ENCODE data around the gene CLEC2B.

CLEC2B gene

DNA sequence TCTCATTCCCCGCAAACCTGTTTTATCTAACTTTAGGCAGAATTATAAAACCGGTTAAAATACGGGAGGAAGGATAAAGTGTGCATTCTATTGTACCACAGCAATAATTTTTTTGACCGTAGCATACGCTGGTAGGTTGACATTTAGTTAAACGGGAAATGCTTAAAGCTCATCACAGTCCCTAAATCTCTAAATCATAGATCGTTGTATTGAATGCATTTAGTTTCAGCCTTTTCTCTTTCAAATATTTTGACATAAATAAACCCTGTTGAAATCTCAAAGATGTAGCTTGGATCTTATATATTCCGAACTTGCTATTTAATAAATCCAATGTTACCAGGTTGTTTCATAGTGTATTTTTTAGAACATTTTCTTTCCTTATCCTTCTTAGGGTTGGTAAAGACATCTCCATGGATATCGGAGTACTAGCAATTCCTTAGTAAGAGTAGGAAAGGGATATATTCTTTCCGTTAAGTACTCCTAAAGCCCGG, 798 bp downstream of the CLEC2B start:
- H3K27ac ChIP-seq (ENCODE audit: low read depth, low read length): no peak overlapping the region
- H3K4me1 ChIP-seq (ENCODE audit: control insufficient read depth, insufficient read depth, low read length): peaks cover 19% of the 10 kb centered on the region
- H3K27me3 ChIP-seq (ENCODE audit: control insufficient read depth, insufficient read depth, low read length): no peaks in the 10 kb centered on the region
- H3K36me3 ChIP-seq (ENCODE audit: control insufficient read depth, insufficient read depth, low read length): no peaks in the 10 kb centered on the region
- H3K9ac ChIP-seq (ENCODE audit: low read length): no peak overlapping the region
- no peaks in the 10 kb centered on the region for H3K9me3 ChIP-seq (ENCODE audit: control insufficient read depth, insufficient read depth, low read depth, low read length)
- H3K4me3 ChIP-seq (ENCODE audit: low read depth, low read length): no peak overlapping the region

- no peak overlapping the region for H3K9ac ChIP-seq (ENCODE audit: low read length)
- H3K27ac ChIP-seq (ENCODE audit: low read depth, low read length): no peak overlapping the region
- H3K4me1 ChIP-seq (ENCODE audit: control insufficient read depth, insufficient read depth, low read length): peaks cover 19% of the 10 kb centered on the region
Measured at GRCh38 chr12:9867531-9867930, 1.6 kb downstream of the CLEC2B start.

GRCh38 chr12:9866860-9867269, 2.3 kb downstream of the CLEC2B start:
- peaks cover 19% of the 10 kb centered on the region for H3K4me1 ChIP-seq (ENCODE audit: control insufficient read depth, insufficient read depth, low read length)
- no peaks in the 10 kb centered on the region for H3K9me3 ChIP-seq (ENCODE audit: control insufficient read depth, insufficient read depth, low read depth, low read length)
- H3K27me3 ChIP-seq (ENCODE audit: control insufficient read depth, insufficient read depth, low read length): no peaks in the 10 kb centered on the region
- no peak overlapping the region for H3K9ac ChIP-seq (ENCODE audit: low read length)
- no peak overlapping the region for H3K4me3 ChIP-seq (ENCODE audit: low read depth, low read length)
- H3K36me3 ChIP-seq (ENCODE audit: control insufficient read depth, insufficient read depth, low read length): no peaks in the 10 kb centered on the region
- no peak overlapping the region for H3K27ac ChIP-seq (ENCODE audit: low read depth, low read length)

More at GRCh38 chr12:9867531-9867930, 1.6 kb downstream of the CLEC2B start:
- H3K9me3 ChIP-seq (ENCODE audit: control insufficient read depth, insufficient read depth, low read depth, low read length): no peaks in the 10 kb centered on the region
- H3K27me3 ChIP-seq (ENCODE audit: control insufficient read depth, insufficient read depth, low read length): no peaks in the 10 kb centered on the region
- no peaks in the 10 kb centered on the region for H3K36me3 ChIP-seq (ENCODE audit: control insufficient read depth, insufficient read depth, low read length)
- H3K4me3 ChIP-seq (ENCODE audit: low read depth, low read length): no peak overlapping the region

GRCh38 chr12:9864913-9865675, 4.1 kb downstream of the CLEC2B start:
- Histone ChIP-seq H3K27me3 (ENCODE audit: control insufficient read depth, insufficient read depth, low read length) (no peaks in the 10 kb centered on the region), H3K9ac (ENCODE audit: low read length) (no peak overlapping the region), H3K27ac (ENCODE audit: low read depth, low read length) (no peak overlapping the region), H3K4me1 (ENCODE audit: control insufficient read depth, insufficient read depth, low read length) (peaks cover 18% of the 10 kb centered on the region), H3K36me3 (ENCODE audit: control insufficient read depth, insufficient read depth, low read length) (no peaks in the 10 kb centered on the region), H3K4me3 (ENCODE audit: low read depth, low read length) (no peak overlapping the region), H3K9me3 (ENCODE audit: control insufficient read depth, insufficient read depth, low read depth, low read length) (no peaks in the 10 kb centered on the region)

GRCh38 chr12:9858135-9858534, 11.0 kb downstream of the CLEC2B start:
- Histone ChIP-seq H3K9ac (ENCODE audit: low read length) (no peak overlapping the region), H3K36me3 (ENCODE audit: control insufficient read depth, insufficient read depth, low read length) (no peaks in the 10 kb centered on the region), H3K27me3 (ENCODE audit: control insufficient read depth, insufficient read depth, low read length) (no peaks in the 10 kb centered on the region), H3K27ac (ENCODE audit: low read depth, low read length) (no peak overlapping the region), H3K4me3 (ENCODE audit: low read depth, low read length) (no peak overlapping the region), H3K4me1 (ENCODE audit: control insufficient read depth, insufficient read depth, low read length) (no peaks in the 10 kb centered on the region), H3K9me3 (ENCODE audit: control insufficient read depth, insufficient read depth, low read depth, low read length) (no peaks in the 10 kb centered on the region)

GRCh38 chr12:9856894-9857293, 12.3 kb downstream of the CLEC2B start:
- Histone ChIP-seq H3K27me3 (ENCODE audit: control insufficient read depth, insufficient read depth, low read length) (no peaks in the 10 kb centered on the region), H3K4me3 (ENCODE audit: low read depth, low read length) (no peak overlapping the region), H3K9me3 (ENCODE audit: control insufficient read depth, insufficient read depth, low read depth, low read length) (no peaks in the 10 kb centered on the region), H3K36me3 (ENCODE audit: control insufficient read depth, insufficient read depth, low read length) (no peaks in the 10 kb centered on the region), H3K27ac (ENCODE audit: low read depth, low read length) (no peak overlapping the region), H3K4me1 (ENCODE audit: control insufficient read depth, insufficient read depth, low read length) (peaks cover 5% of the 10 kb centered on the region; the same call in 1 of the 2 replicates), H3K9ac (ENCODE audit: low read length) (no peak overlapping the region)

- H3K9me3 ChIP-seq (ENCODE audit: control insufficient read depth, insufficient read depth, low read depth, low read length): no peaks in the 10 kb centered on the region
- peaks cover 5% of the 10 kb centered on the region; the same call in 1 of the 2 replicates for H3K4me1 ChIP-seq (ENCODE audit: control insufficient read depth, insufficient read depth, low read length)
- H3K36me3 ChIP-seq (ENCODE audit: control insufficient read depth, insufficient read depth, low read length): no peaks in the 10 kb centered on the region
- H3K4me3 ChIP-seq (ENCODE audit: low read depth, low read length): no peak overlapping the region
- no peak overlapping the region for H3K9ac ChIP-seq (ENCODE audit: low read length)
- no peaks in the 10 kb centered on the region for H3K27me3 ChIP-seq (ENCODE audit: control insufficient read depth, insufficient read depth, low read length)
- H3K27ac ChIP-seq (ENCODE audit: low read depth, low read length): no peak overlapping the region
Measured at GRCh38 chr12:9856151-9856550, 13.0 kb downstream of the CLEC2B start.

DNA sequence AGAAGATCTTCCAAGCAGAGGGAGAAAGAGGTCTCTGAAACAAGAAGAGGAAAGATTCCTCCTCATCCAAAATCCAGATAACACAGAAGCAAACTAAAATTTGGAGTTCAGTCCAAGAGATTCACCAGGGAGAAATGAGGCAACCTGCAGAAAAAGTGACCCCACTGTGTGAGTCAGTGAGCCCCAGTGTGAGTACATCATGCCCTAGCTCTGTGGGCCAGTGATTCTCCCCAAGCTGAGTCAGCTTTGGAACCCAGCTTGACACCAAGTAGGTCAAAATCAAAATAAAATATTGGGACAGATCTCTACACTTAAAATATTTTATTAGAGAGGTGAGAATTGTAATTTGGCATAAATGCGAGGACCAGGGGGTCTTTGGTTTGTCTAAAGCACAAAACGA, 17.2 kb downstream of the CLEC2B start:
- Histone ChIP-seq H3K9ac (ENCODE audit: low read length) (no peak overlapping the region), H3K36me3 (ENCODE audit: control insufficient read depth, insufficient read depth, low read length) (no peaks in the 10 kb centered on the region), H3K27ac (ENCODE audit: low read depth, low read length) (no peak overlapping the region), H3K4me1 (ENCODE audit: control insufficient read depth, insufficient read depth, low read length) (peaks cover 5% of the 10 kb centered on the region; the same call in 1 of the 2 replicates), H3K9me3 (ENCODE audit: control insufficient read depth, insufficient read depth, low read depth, low read length) (no peaks in the 10 kb centered on the region), H3K27me3 (ENCODE audit: control insufficient read depth, insufficient read depth, low read length) (no peaks in the 10 kb centered on the region), H3K4me3 (ENCODE audit: low read depth, low read length) (no peak overlapping the region)

DNA sequence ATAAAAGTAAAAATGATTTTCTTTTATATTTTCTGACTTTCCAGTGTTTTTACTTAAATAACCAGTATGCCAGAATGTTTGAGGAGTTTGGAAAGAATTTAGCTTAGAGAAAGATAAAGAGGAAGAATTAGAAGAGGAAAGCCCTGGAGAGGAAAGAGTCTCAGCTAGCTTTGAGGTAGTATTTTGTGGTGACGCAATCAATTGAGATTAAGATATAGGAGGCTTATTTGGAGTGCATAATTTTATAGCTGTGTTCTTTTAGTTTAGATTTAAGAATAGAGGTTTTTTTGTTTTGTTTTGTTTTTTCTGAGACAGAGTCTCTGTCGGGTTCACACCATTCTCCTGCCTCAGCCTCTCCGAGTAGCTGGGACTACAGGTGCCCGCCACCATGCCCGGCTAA, 18.1 kb downstream of the CLEC2B start:
- Histone ChIP-seq H3K27ac (ENCODE audit: low read depth, low read length) (no peak overlapping the region), H3K27me3 (ENCODE audit: control insufficient read depth, insufficient read depth, low read length) (no peaks in the 10 kb centered on the region), H3K9me3 (ENCODE audit: control insufficient read depth, insufficient read depth, low read depth, low read length) (no peaks in the 10 kb centered on the region), H3K4me3 (ENCODE audit: low read depth, low read length) (no peak overlapping the region), H3K9ac (ENCODE audit: low read length) (no peak overlapping the region), H3K4me1 (ENCODE audit: control insufficient read depth, insufficient read depth, low read length) (peaks cover 5% of the 10 kb centered on the region; the same call in 1 of the 2 replicates), H3K36me3 (ENCODE audit: control insufficient read depth, insufficient read depth, low read length) (no peaks in the 10 kb centered on the region)

GRCh38 chr12:9848899-9849298, 20.3 kb downstream of the CLEC2B start:
- no peak overlapping the region for H3K9ac ChIP-seq (ENCODE audit: low read length)
- no peak overlapping the region for H3K27ac ChIP-seq (ENCODE audit: low read depth, low read length)
- H3K27me3 ChIP-seq (ENCODE audit: control insufficient read depth, insufficient read depth, low read length): no peaks in the 10 kb centered on the region
- no peaks in the 10 kb centered on the region for H3K36me3 ChIP-seq (ENCODE audit: control insufficient read depth, insufficient read depth, low read length)
- peaks cover 5% of the 10 kb centered on the region; the same call in 1 of the 2 replicates for H3K4me1 ChIP-seq (ENCODE audit: control insufficient read depth, insufficient read depth, low read length)
- H3K9me3 ChIP-seq (ENCODE audit: control insufficient read depth, insufficient read depth, low read depth, low read length): no peaks in the 10 kb centered on the region
- H3K4me3 ChIP-seq (ENCODE audit: low read depth, low read length): no peak overlapping the region

GRCh38 chr12:9843407-9843806, 25.7 kb downstream of the CLEC2B start:
- H3K4me1 ChIP-seq (ENCODE audit: control insufficient read depth, insufficient read depth, low read length): no peaks in the 10 kb centered on the region
- no peak overlapping the region for H3K27ac ChIP-seq (ENCODE audit: low read depth, low read length)
- H3K9ac ChIP-seq (ENCODE audit: low read length): no peak overlapping the region
- no peaks in the 10 kb centered on the region for H3K36me3 ChIP-seq (ENCODE audit: control insufficient read depth, insufficient read depth, low read length)
- no peaks in the 10 kb centered on the region for H3K9me3 ChIP-seq (ENCODE audit: control insufficient read depth, insufficient read depth, low read depth, low read length)
- H3K27me3 ChIP-seq (ENCODE audit: control insufficient read depth, insufficient read depth, low read length): no peaks in the 10 kb centered on the region
- H3K4me3 ChIP-seq (ENCODE audit: low read depth, low read length): no peak overlapping the region
